Astrocyte (in vitro differentiated cells and primary cell): ENCODE results near the gene CACNA2D4. TPM values are rescaled to one million over a fixed set of nuclear protein-coding genes. Genes with fewer than 3 reads are reported as not detected.

Experiments used
- DNase-seq: peaks from one replicate; pipeline ENCODE4 v3.0.0-alpha.2; 2010; ENCODE audit warnings: low read depth
- FAIRE-seq: peaks from 2 replicates; lab custom pipeline; 2011; peaks lifted over from hg19 to GRCh38; lab: Jason Lieb, UNC
- H2AFZ ChIP-seq: 2 replicates; pipeline ENCODE4 v1.6.0; 2012; ENCODE audit warnings: low read depth, low read length, inconsistent platforms
- H3K27ac ChIP-seq: 2 replicates; pipeline ENCODE4 v1.5.1; 2011; ENCODE audit warnings: low read depth, low read length, inconsistent platforms
- H3K27me3 ChIP-seq: 2 replicates; pipeline ENCODE4 v1.6.0; 2011; ENCODE audit warnings: low read length, inconsistent platforms; ENCODE audit not compliant: insufficient read depth
- H3K36me3 ChIP-seq: 2 replicates; pipeline ENCODE4 v1.5.1; 2011; ENCODE audit warnings: low read length, inconsistent platforms; ENCODE audit not compliant: insufficient read depth
- H3K4me1 ChIP-seq: 2 replicates; pipeline ENCODE4 v1.5.1; 2011; ENCODE audit warnings: low read length, inconsistent platforms; ENCODE audit not compliant: insufficient read depth
- H3K4me2 ChIP-seq: 2 replicates; pipeline ENCODE4 v1.6.0; 2012; ENCODE audit warnings: low read length, inconsistent platforms
- H3K4me3 ChIP-seq: 2 replicates; pipeline ENCODE4 v1.5.1; 2011; ENCODE audit warnings: low read depth, mild to moderate bottlenecking, low read length, inconsistent platforms; ENCODE audit not compliant: insufficient read depth
- H3K79me2 ChIP-seq: 2 replicates; pipeline ENCODE4 v1.6.0; 2012; ENCODE audit warnings: mild to moderate bottlenecking, low read length, inconsistent platforms; ENCODE audit not compliant: insufficient read depth
- H3K9ac ChIP-seq: 2 replicates; pipeline ENCODE4 v1.6.0; 2012; ENCODE audit warnings: mild to moderate bottlenecking, low read length, inconsistent platforms
- H3K9me3 ChIP-seq: 2 replicates; pipeline ENCODE4 v1.5.1; 2012; ENCODE audit warnings: low read depth, mild to moderate bottlenecking, low read length, inconsistent platforms; ENCODE audit not compliant: insufficient read depth
- H4K20me1 ChIP-seq: 2 replicates; pipeline ENCODE4 v1.6.0; 2012; ENCODE audit warnings: low read length, inconsistent platforms; ENCODE audit not compliant: insufficient read depth
- H3K27ac Mint-ChIP-seq: one replicate; pipeline ENCODE4 v1.8.0; 2021; ENCODE audit warnings: mild to moderate bottlenecking, mixed read lengths; ENCODE audit not compliant: unreplicated experiment
- H3K27me3 Mint-ChIP-seq: one replicate; pipeline ENCODE4 v1.8.0; 2021; ENCODE audit warnings: low read depth, mixed read lengths; ENCODE audit not compliant: unreplicated experiment
- H3K36me3 Mint-ChIP-seq: one replicate; pipeline ENCODE4 v1.8.0; 2021; ENCODE audit warnings: low read depth, mixed read lengths; ENCODE audit not compliant: unreplicated experiment
- H3K4me1 Mint-ChIP-seq: one replicate; pipeline ENCODE4 v1.8.0; 2021; ENCODE audit warnings: low read depth, mixed read lengths; ENCODE audit not compliant: unreplicated experiment
- H3K4me3 Mint-ChIP-seq: one replicate; pipeline ENCODE4 v1.8.0; 2021; ENCODE audit warnings: mild to moderate bottlenecking, moderate library complexity, mixed read lengths; ENCODE audit not compliant: unreplicated experiment
- H3K9me3 Mint-ChIP-seq: one replicate; pipeline ENCODE4 v1.8.0; 2021; ENCODE audit warnings: mild to moderate bottlenecking, mixed read lengths; ENCODE audit not compliant: unreplicated experiment
- EZH2 ChIP-seq: IDR thresholded peaks from 2 replicates; pipeline ENCODE4 v1.6.1; 2012; ENCODE audit warnings: mild to moderate bottlenecking, low read length, inconsistent platforms; ENCODE audit not compliant: insufficient read depth
- total RNA-seq: library from RNA; stranded (reverse); gene quantifications from 2 replicates; pipeline ENCODE4 v1.2.1, GENCODE V29; 2021
- TF ChIP-seq, protein P1 (sequence below): IDR thresholded peaks from 2 replicates; pipeline ENCODE4 v1.5.1; 2011; ENCODE audit warnings: low read depth, mild to moderate bottlenecking, inconsistent platforms, low read length, moderate library complexity; ENCODE audit not compliant: insufficient read depth

The CACNA2D4 gene
- total RNA-seq, 1 donor from 2014 or later: 0.09 TPM

DNA sequence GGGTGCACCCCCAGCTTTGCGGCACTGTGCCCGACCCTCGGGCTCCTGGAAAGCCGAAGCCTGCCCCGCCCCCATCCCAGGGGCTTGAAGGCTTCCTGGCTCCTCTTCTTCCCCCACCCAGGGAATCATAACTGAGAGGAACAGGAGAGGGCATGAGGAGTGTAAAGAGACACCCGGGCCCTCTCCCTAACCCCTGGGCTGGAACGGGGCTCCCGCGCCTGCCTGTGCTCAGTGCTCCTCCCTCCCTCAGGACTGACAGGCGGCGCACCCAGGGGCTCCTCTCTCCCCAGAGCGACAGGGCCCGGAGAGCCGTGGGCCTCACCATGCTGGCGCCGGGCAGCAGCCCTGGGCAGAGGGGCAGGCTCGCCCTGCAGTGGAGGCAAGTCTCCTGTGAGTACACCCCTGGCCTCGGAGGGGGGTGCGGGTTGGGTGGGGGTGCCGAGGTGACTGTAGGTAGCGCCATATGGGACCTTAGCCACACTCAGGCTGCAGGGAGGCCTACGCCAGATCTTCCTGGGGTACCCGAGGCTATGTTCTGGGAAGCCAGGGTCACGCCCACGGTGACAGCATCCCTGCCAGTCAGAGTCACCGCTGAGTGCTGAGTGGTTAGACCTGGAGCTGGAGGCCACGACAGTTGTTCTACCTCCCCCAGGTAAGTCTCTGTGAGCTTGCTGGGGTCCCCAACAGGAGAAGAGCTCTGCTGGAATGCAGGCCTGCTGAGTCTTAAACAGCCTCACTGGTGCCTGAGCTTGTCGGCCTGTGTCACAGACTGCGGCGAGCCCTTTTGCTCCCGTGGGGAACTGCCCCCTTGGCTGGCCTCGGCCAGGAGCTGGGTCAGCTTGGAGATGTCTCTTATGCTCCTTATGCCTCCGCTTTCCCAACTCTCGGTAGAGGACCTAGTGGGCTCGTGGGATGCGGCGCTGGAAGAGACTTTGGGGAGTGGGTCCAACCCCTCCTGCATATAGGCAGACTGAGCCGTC is 90.3 kb downstream of the CACNA2D4 start:
- Mint-ChIP-seq H3K27me3 (peaks cover 58% of the 10 kb centered on the region), H3K36me3 (no peaks in the 10 kb centered on the region), H3K4me3 (no peak overlapping the region), H3K27ac (peak overlapping the region; percentile 81), H3K4me1 (no peaks in the 10 kb centered on the region), H3K9me3 (no peaks in the 10 kb centered on the region)
- H3K9ac ChIP-seq: no peak overlapping the region
- H2AFZ ChIP-seq: no peak overlapping the region
- no peak for FAIRE-seq
- DNase-seq: no peak
- peaks cover 29% of the 10 kb centered on the region for H3K27me3 ChIP-seq
- no peaks in the 10 kb centered on the region for H3K4me1 ChIP-seq
- H3K4me2 ChIP-seq: no peak overlapping the region
- no peak overlapping the region for H3K4me3 ChIP-seq
- H3K36me3 ChIP-seq: no peaks in the 10 kb centered on the region
- TF ChIP-seq, protein P1, sequence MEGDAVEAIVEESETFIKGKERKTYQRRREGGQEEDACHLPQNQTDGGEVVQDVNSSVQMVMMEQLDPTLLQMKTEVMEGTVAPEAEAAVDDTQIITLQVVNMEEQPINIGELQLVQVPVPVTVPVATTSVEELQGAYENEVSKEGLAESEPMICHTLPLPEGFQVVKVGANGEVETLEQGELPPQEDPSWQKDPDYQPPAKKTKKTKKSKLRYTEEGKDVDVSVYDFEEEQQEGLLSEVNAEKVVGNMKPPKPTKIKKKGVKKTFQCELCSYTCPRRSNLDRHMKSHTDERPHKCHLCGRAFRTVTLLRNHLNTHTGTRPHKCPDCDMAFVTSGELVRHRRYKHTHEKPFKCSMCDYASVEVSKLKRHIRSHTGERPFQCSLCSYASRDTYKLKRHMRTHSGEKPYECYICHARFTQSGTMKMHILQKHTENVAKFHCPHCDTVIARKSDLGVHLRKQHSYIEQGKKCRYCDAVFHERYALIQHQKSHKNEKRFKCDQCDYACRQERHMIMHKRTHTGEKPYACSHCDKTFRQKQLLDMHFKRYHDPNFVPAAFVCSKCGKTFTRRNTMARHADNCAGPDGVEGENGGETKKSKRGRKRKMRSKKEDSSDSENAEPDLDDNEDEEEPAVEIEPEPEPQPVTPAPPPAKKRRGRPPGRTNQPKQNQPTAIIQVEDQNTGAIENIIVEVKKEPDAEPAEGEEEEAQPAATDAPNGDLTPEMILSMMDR: no peak
- no peak for TF ChIP-seq EZH2
- H3K79me2 ChIP-seq: no peaks in the 10 kb centered on the region
- H3K9me3 ChIP-seq: no peaks in the 10 kb centered on the region
- no peaks in the 10 kb centered on the region for H4K20me1 ChIP-seq
- no peak overlapping the region for H3K27ac ChIP-seq

DNA sequence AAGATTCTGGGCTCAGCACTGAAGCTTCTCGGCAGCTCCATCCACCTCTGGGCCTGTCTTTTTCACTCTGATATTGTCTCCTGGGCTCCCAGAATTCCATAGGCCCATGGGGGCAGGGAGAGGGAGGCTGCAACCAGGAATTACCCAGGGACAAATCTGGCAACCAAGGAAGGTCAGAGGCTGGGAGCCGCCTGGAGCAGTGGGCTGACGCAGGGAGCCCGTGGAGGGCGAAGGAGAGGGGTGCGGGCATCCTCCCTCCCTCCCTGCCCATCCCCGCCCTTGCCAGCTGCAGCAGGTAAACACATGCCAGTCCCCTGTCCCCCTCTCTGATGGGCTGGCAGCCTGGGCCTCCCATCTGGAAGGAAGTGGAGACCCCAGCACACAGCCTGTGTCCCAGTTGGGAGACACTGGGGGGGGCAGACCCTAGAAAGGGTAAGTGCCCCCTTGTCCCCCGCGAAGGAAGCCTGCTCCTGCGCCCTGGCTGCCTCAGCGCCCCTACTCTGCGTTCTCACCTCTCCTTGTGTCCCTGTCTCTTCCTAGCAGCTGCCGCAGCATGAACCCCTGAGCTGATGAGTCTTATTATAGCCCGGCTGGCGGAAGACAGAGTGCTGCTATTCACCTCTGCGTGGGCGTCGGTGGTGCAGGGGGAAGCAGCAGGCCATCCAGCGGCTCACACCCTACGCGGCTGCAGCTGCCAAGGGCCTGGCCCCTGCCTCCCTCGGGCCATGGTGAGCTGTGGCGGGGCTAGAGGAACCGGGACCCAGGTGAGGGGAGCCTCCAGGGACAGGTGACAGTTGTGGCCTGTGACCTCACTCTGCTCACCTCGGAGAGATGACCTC is 91.4 kb downstream of the CACNA2D4 start:
- Mint-ChIP-seq H3K4me3 (no peak overlapping the region), H3K9me3 (no peaks in the 10 kb centered on the region), H3K4me1 (no peaks in the 10 kb centered on the region), H3K27ac (no peak overlapping the region), H3K36me3 (no peaks in the 10 kb centered on the region), H3K27me3 (peaks cover 55% of the 10 kb centered on the region)
- FAIRE-seq (no peak), DNase-seq (no peak)
- H3K36me3 ChIP-seq: no peaks in the 10 kb centered on the region
- TF ChIP-seq, protein P1: no peak
- no peak for TF ChIP-seq EZH2
- peaks cover 26% of the 10 kb centered on the region for H3K27me3 ChIP-seq
- no peaks in the 10 kb centered on the region for H3K4me1 ChIP-seq
- H3K27ac ChIP-seq: no peak overlapping the region
- no peaks in the 10 kb centered on the region for H3K9me3 ChIP-seq
- H4K20me1 ChIP-seq: no peaks in the 10 kb centered on the region
- H3K79me2 ChIP-seq: no peaks in the 10 kb centered on the region
- H3K9ac ChIP-seq: no peak overlapping the region
- H2AFZ ChIP-seq: no peak overlapping the region
- H3K4me3 ChIP-seq: no peak overlapping the region
- H3K4me2 ChIP-seq: no peak overlapping the region
